Breast epithelium (tissue), 4 donors: Measurements from ENCODE around the gene OSBPL5. TPM values are rescaled to one million over a fixed set of nuclear protein-coding genes. Genes with fewer than 3 reads are reported as not detected.

Source experiments
- DNase-seq, 2 donors: peaks; one replicate each; pipeline ENCODE4 v3.0.0-alpha.2; 2019; ENCODE audit warnings: low spot score in 2 of 2
- H3K27ac ChIP-seq, 2 donors: fragments of 200-600 bp; sonication (generic) in 1 of 2; one replicate each; pipeline ENCODE4 v1.5.1; 2016 to 2019; ENCODE audit warnings: mild to moderate bottlenecking in 1 of 2
- H3K27me3 ChIP-seq, 2 donors: fragments of 200-600 bp; sonication (generic) in 1 of 2; one replicate each; pipeline versions ENCODE4 v1.5.1 to v1.6.0; 2017 to 2019; ENCODE audit warnings: control low read depth in 1 of 2, mild to moderate bottlenecking in 1 of 2
- H3K36me3 ChIP-seq: fragments of 200-600 bp; one replicate; pipeline ENCODE4 v1.5.1; 2019
- H3K4me1 ChIP-seq, 2 donors: fragments of 200-600 bp; sonication (generic); one replicate each; pipeline ENCODE4 v1.5.1; 2016 to 2019; ENCODE audit warnings: control low read depth in 1 of 2
- H3K4me3 ChIP-seq, 3 donors: fragments of 200-600 bp; sonication (generic); 1 replicate in 2 of 3; 2 replicates in 1 of 3; pipeline ENCODE4 v1.5.1; 2016 to 2019; ENCODE audit warnings: mild to moderate bottlenecking in 3 of 3, moderate library complexity in 2 of 3
- H3K9me3 ChIP-seq, 2 donors: fragments of 200-600 bp; sonication (generic) in 1 of 2; one replicate each; pipeline ENCODE4 v1.5.1; 2016 to 2019; ENCODE audit warnings: control low read depth in 1 of 2
- POLR2A ChIP-seq: fragments of 450-650 bp; IDR thresholded peaks from one replicate; pipeline ENCODE4 v1.6.1; 2016; ENCODE audit warnings: antibody characterized with exemption, mild to moderate bottlenecking, moderate library complexity
- POLR2AphosphoS5 ChIP-seq, 3 donors: sonication (generic); formaldehyde crosslinking; IDR thresholded peaks; one replicate each; pipeline ENCODE4 v1.6.1; 2017; ENCODE audit warnings: antibody characterized with exemption in 3 of 3
- intact Hi-C: fragments of 100-400 bp; cut with DNase I; formaldehyde crosslinking; loops from one replicate; pipeline ENCODE4 v1.15.1; 2023; ENCODE audit warnings: low total_unique reads
- total RNA-seq, 3 donors: library from RNA; depleted of rRNA; stranded (reverse); fragments of >200 nt; gene quantifications; one replicate each; pipeline ENCODE4 v1.1.0, GENCODE V29; 2016
- TF ChIP-seq, protein P1 (sequence below), 3 donors: fragments of 450-650 bp; IDR thresholded peaks; one replicate each; pipeline ENCODE4 v1.5.1; 2016 to 2017; ENCODE audit warnings: antibody characterized with exemption in 3 of 3, mild to moderate bottlenecking in 3 of 3, moderate library complexity in 3 of 3

OSBPL5 gene
- total RNA-seq, 3 donors from 2014 or later, result 25.3 to 64.2 (median 27.8) TPM

DNA sequence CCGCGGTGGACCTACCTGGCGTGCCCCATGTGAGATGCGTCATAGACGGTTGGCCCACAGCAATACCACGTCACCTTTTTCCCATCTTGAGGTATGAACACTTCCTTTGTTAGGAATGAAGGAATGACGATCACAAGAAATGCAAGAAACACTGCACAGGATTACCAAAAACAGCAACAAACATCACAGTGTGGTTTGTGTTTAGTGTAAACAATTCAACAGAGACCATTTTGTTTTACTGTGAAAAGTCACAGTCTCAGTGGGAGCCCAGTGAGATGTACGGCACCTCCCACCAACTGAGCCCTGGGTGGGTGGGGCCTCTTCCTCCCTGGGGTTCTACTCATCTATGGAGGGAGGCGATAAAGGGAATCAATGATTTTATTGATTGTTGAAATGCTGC lies 124.2 kb downstream of the OSBPL5 start:
- no peak overlapping the region for H3K4me3 ChIP-seq
- no peak for DNase-seq
- no peaks in the 10 kb centered on the region for H3K36me3 ChIP-seq
- peaks cover 0 to 16% of the 10 kb centered on the region in 2 donors for H3K4me1 ChIP-seq
- H3K27me3 ChIP-seq, result no peaks in the 10 kb centered on the region
- no peak overlapping the region for H3K27ac ChIP-seq
- intact Hi-C loops, result loop anchor here (10.0 kb wide), 1 partner anchor 324 kb away; no protein-coding TSS in a partner anchor
- H3K9me3 ChIP-seq, result no peaks in the 10 kb centered on the region
- TF ChIP-seq POLR2A (no peak), POLR2AphosphoS5 (IDR thresholded peaks at IDR 0.05) (peak in 1 of 3 donors; percentile 16)
- TF ChIP-seq, protein P1, sequence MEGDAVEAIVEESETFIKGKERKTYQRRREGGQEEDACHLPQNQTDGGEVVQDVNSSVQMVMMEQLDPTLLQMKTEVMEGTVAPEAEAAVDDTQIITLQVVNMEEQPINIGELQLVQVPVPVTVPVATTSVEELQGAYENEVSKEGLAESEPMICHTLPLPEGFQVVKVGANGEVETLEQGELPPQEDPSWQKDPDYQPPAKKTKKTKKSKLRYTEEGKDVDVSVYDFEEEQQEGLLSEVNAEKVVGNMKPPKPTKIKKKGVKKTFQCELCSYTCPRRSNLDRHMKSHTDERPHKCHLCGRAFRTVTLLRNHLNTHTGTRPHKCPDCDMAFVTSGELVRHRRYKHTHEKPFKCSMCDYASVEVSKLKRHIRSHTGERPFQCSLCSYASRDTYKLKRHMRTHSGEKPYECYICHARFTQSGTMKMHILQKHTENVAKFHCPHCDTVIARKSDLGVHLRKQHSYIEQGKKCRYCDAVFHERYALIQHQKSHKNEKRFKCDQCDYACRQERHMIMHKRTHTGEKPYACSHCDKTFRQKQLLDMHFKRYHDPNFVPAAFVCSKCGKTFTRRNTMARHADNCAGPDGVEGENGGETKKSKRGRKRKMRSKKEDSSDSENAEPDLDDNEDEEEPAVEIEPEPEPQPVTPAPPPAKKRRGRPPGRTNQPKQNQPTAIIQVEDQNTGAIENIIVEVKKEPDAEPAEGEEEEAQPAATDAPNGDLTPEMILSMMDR (IDR thresholded peaks at IDR 0.05), result no peak

DNA sequence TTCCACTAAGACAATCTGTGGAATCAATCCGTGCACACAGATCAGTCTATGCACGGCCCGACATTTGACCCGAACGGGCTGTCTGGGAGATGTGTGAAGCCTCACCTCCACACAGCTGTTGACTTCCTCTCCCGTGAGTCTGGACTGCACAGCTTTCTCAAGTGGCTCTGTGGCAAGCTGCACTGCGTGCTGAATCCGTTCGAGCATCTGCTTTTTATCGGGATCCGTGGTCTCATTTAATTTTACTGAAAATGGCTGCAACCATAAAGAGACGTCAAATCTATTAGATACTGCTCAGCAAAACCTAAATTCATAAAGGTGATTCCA lies 127.2 kb downstream of the OSBPL5 start:
- no peak for TF ChIP-seq POLR2AphosphoS5 (IDR thresholded peaks at IDR 0.05)
- TF ChIP-seq POLR2A, result no peak
- TF ChIP-seq, protein P1 (IDR thresholded peaks at IDR 0.05), result no peak
- H3K27me3 ChIP-seq, result no peaks in the 10 kb centered on the region
- DNase-seq, result no peak
- H3K27ac ChIP-seq, result no peak overlapping the region
- H3K4me3 ChIP-seq, result no peak overlapping the region
- peaks cover 0 to 4% of the 10 kb centered on the region in 2 donors for H3K4me1 ChIP-seq
- intact Hi-C loops, result loop anchor here (5.0 kb wide), 1 partner anchor 54 kb away; no protein-coding TSS in a partner anchor
- no peaks in the 10 kb centered on the region for H3K9me3 ChIP-seq
- no peaks in the 10 kb centered on the region for H3K36me3 ChIP-seq

Other genes with a start within 250 kb of the OSBPL5 start
- 1 to 10 TPM in 2 of 3 donors, not detected in 1; 2.0 to 2.3 TPM for gene PHLDA2, start 235.9 kb downstream of the OSBPL5 start, total RNA-seq
- gene NAP1L4, start 173.0 kb downstream of the OSBPL5 start, total RNA-seq, result 100 to 1,000 TPM in 1 of 3 donors, 10 to 100 TPM in 2; 87.1 to 167 (median 98.3) TPM
- 10 to 100 TPM; 30.1 to 42.6 (median 40.7) TPM for gene CARS1, start 107.9 kb downstream of the OSBPL5 start, total RNA-seq
- not detected for gene MRGPRG, start 53.5 kb upstream of the OSBPL5 start, total RNA-seq
- gene MRGPRE, start 67.1 kb upstream of the OSBPL5 start, total RNA-seq, result not detected
- gene ZNF195, start 213.8 kb upstream of the OSBPL5 start, total RNA-seq, result 10 to 100 TPM; 16.5 to 41.9 (median 31.5) TPM